ENCODE results near the gene FAM171A2. TPM values are rescaled to one million over a fixed set of nuclear protein-coding genes. Genes with fewer than 3 reads are reported as not detected.

FAM171A2 gene
- total RNA-seq, result 38.6 TPM

DNA sequence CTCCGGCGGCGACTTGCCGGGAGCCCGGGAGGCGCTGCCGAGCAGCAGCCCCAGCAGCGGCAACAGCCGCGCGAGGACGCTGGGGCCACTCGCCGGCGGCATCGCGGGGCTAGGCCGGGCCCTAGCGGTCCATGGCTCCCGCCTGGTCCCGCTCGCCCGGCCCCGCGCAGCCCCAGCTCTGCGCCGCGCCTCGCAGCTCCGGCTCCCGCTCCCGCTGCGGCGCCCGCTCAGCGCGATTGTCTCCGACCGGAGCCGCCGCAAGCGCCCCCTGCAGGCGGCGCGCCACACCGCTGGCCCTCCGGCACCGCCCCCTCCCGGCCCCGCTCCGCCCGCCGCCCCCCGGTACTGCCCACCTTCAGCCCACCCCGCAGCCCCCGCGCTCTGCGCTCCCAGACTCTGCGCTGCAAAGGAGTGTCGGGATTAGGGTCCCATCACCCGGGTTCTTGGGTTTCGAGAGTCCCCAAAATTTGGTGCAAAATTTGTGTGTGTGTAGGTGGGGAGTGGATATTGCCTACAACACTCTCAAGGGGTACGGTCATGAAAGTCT lies at the start of gene FAM171A2:
Gene FAM171A2, minus strand, starts transcription at position 241 of the 547 bp plus-strand sequence. Its CDS starts 139 bp downstream, at position 102.
- Histone ChIP-seq H3K9ac (ENCODE audit: low read depth in 1 of 3, low read length in 3 of 3) (peak within 1 kb of the TSS in 1 of 3 donors; percentile 71), H3K27me3 (ENCODE audit: control insufficient read depth in 3 of 3, insufficient read depth in 3 of 3, low read length in 3 of 3) (peaks cover 12 to 30% (median 18%) of the 10 kb centered on the region in 3 donors), H3K4me1 (ENCODE audit: control insufficient read depth in 3 of 3, insufficient read depth in 3 of 3, low read length in 3 of 3) (peaks cover 0 to 5% (median 0%) of the 10 kb centered on the region in 3 donors), H3K36me3 (ENCODE audit: control insufficient read depth in 3 of 3, insufficient read depth in 3 of 3, low read length in 3 of 3) (no peaks in the 10 kb centered on the region), H3K9me3 (ENCODE audit: control insufficient read depth in 3 of 3, low read length in 3 of 3) (no peaks in the 10 kb centered on the region), H3K27ac (ENCODE audit: low read depth, low read length) (no peak within 1 kb of the TSS), H3K4me3 (ENCODE audit: low read length in 3 of 3) (peak within 1 kb of the TSS; percentile 48 to 58 (median 54))

DNA sequence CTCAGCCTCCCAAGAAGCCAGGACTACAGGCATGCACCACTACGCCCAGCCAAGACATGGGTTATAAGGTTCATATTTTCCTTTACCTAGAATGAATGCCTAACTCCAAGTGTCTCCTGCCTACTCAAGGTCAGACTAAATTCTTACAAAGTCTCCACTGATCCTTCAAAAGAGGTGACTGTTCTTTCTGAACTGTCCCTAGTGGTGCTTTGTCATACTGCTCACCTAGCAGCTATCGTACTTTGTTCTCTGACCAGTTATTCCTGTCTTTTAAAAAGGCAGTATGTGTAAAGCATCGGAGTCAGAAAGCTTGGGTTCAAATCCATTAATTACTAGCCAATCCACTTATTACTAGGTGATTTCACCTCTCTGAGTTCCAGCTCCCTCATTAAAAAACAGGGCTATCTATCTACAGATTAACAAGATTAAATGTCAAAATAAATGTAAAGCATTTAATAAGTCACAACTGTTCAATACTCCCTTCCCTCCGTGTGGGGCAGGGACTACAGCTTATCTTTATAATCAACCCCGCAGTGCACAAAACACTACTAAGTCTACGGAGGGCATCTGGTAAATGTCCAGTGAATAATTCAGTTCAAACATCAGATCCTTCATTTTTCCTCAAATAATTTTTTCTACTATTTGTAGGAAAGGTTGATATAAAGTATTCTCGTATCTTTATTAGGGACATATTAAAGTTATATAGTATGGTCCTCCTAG lies 45.8 kb upstream of the FAM171A2 start:
- no peak overlapping the region for H3K4me3 ChIP-seq (ENCODE audit: low read length in 3 of 3)

GRCh38 chr17:44408786-44409185 lies 45.1 kb upstream of the FAM171A2 start:
- Histone ChIP-seq H3K4me1 (ENCODE audit: control insufficient read depth in 3 of 3, insufficient read depth in 3 of 3, low read length in 3 of 3) (no peaks in the 10 kb centered on the region), H3K36me3 (ENCODE audit: control insufficient read depth in 3 of 3, insufficient read depth in 3 of 3, low read length in 3 of 3) (peaks cover 0 to 16% (median 0%) of the 10 kb centered on the region in 3 donors), H3K9me3 (ENCODE audit: control insufficient read depth in 3 of 3, low read length in 3 of 3) (no peaks in the 10 kb centered on the region), H3K9ac (ENCODE audit: low read depth in 1 of 3, low read length in 3 of 3) (no peak overlapping the region), H3K27me3 (ENCODE audit: control insufficient read depth in 3 of 3, insufficient read depth in 3 of 3, low read length in 3 of 3) (no peaks in the 10 kb centered on the region), H3K27ac (ENCODE audit: low read depth, low read length) (no peak overlapping the region), H3K4me3 (ENCODE audit: low read length in 3 of 3) (no peak overlapping the region)

More for the DNA sequence above, 45.8 kb upstream of the FAM171A2 start:
- H3K9me3 ChIP-seq (ENCODE audit: control insufficient read depth in 3 of 3, low read length in 3 of 3), result no peaks in the 10 kb centered on the region
- no peak overlapping the region for H3K27ac ChIP-seq (ENCODE audit: low read depth, low read length)
- H3K9ac ChIP-seq (ENCODE audit: low read depth in 1 of 3, low read length in 3 of 3), result no peak overlapping the region
- H3K4me1 ChIP-seq (ENCODE audit: control insufficient read depth in 3 of 3, insufficient read depth in 3 of 3, low read length in 3 of 3), result no peaks in the 10 kb centered on the region
- peaks cover 0 to 12% (median 0%) of the 10 kb centered on the region in 3 donors for H3K36me3 ChIP-seq (ENCODE audit: control insufficient read depth in 3 of 3, insufficient read depth in 3 of 3, low read length in 3 of 3)
- no peaks in the 10 kb centered on the region for H3K27me3 ChIP-seq (ENCODE audit: control insufficient read depth in 3 of 3, insufficient read depth in 3 of 3, low read length in 3 of 3)

DNA sequence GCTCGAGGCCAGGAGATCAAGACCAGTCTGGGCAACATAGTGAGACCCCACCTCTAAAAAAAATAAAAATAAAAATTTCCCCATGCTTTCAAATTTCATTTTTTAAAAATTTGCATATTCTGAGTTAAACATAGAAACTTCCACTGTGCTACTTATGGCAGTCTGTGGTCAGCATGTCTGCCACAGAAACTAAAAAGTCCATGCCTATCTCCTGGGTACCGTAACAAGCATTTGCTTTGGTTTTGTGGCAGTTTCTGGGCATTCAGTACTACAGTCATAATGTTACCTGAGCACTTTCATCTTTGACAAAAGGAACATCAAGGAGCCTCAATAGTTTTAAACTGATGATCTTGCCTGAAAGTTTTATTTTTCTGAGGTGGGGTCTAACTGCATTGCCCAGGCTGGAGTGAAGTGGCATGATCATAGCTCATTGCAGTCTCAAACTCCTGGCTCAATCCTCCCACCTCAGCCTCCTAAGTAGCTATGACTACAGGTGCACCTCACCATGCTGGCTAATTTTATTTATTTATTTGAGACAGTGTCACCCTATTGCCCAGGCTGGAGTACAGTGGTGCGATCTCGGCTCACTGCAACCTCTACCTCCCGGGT lies 39.0 kb upstream of the FAM171A2 start:
- Histone ChIP-seq H3K4me3 (ENCODE audit: low read length in 3 of 3) (no peak overlapping the region), H3K9me3 (ENCODE audit: control insufficient read depth in 3 of 3, low read length in 3 of 3) (no peaks in the 10 kb centered on the region), H3K9ac (ENCODE audit: low read depth in 1 of 3, low read length in 3 of 3) (no peak overlapping the region), H3K27me3 (ENCODE audit: control insufficient read depth in 3 of 3, insufficient read depth in 3 of 3, low read length in 3 of 3) (no peaks in the 10 kb centered on the region), H3K27ac (ENCODE audit: low read depth, low read length) (no peak overlapping the region), H3K4me1 (ENCODE audit: control insufficient read depth in 3 of 3, insufficient read depth in 3 of 3, low read length in 3 of 3) (no peaks in the 10 kb centered on the region), H3K36me3 (ENCODE audit: control insufficient read depth in 3 of 3, insufficient read depth in 3 of 3, low read length in 3 of 3) (peaks cover 30 to 55% (median 41%) of the 10 kb centered on the region in 3 donors)

DNA sequence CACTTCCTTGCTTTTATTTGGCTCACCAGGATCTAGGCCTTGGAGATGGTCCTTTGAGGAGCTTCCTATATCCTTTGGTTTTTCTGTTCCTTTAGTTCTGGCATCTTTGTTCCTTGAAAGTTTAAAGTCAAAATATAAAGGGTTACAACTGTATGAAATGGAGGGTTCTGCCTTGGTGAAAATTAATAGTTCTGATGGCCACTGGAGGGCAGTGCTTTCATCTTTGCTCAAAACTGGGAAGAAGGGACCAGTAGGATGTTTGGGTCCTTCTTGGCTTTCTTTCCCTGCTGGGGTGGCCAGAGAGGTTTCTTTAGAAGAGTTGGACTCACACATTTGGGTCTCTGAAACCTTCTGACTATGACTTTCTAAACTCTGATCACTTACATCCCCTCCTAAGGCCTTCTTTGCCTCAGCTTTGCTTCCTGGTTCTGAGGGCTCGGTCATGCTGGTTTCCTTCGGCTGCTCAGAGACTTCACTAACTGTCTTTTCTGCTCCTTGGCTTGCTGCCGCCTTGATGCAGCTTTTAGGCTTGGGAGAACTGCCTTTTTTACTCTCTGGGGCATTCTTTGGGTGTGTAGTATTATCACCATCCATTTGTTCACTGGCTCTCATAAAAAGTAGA lies 36.7 kb upstream of the FAM171A2 start:
- Histone ChIP-seq H3K9ac (ENCODE audit: low read depth in 1 of 3, low read length in 3 of 3) (no peak overlapping the region), H3K9me3 (ENCODE audit: control insufficient read depth in 3 of 3, low read length in 3 of 3) (no peaks in the 10 kb centered on the region), H3K4me3 (ENCODE audit: low read length in 3 of 3) (no peak overlapping the region), H3K4me1 (ENCODE audit: control insufficient read depth in 3 of 3, insufficient read depth in 3 of 3, low read length in 3 of 3) (no peaks in the 10 kb centered on the region), H3K36me3 (ENCODE audit: control insufficient read depth in 3 of 3, insufficient read depth in 3 of 3, low read length in 3 of 3) (peaks cover 35 to 60% (median 59%) of the 10 kb centered on the region in 3 donors), H3K27me3 (ENCODE audit: control insufficient read depth in 3 of 3, insufficient read depth in 3 of 3, low read length in 3 of 3) (no peaks in the 10 kb centered on the region), H3K27ac (ENCODE audit: low read depth, low read length) (no peak overlapping the region)

- Histone ChIP-seq H3K36me3 (ENCODE audit: control insufficient read depth in 3 of 3, insufficient read depth in 3 of 3, low read length in 3 of 3) (peaks cover 35 to 59% (median 55%) of the 10 kb centered on the region in 3 donors), H3K9ac (ENCODE audit: low read depth in 1 of 3, low read length in 3 of 3) (no peak overlapping the region), H3K27ac (ENCODE audit: low read depth, low read length) (no peak overlapping the region), H3K4me1 (ENCODE audit: control insufficient read depth in 3 of 3, insufficient read depth in 3 of 3, low read length in 3 of 3) (no peaks in the 10 kb centered on the region), H3K9me3 (ENCODE audit: control insufficient read depth in 3 of 3, low read length in 3 of 3) (no peaks in the 10 kb centered on the region), H3K27me3 (ENCODE audit: control insufficient read depth in 3 of 3, insufficient read depth in 3 of 3, low read length in 3 of 3) (no peaks in the 10 kb centered on the region), H3K4me3 (ENCODE audit: low read length in 3 of 3) (no peak overlapping the region)
Measured at GRCh38 chr17:44398692-44399691, 35.3 kb upstream of the FAM171A2 start.

GRCh38 chr17:44397479-44398440 lies 34.1 kb upstream of the FAM171A2 start:
- Histone ChIP-seq H3K9me3 (ENCODE audit: control insufficient read depth in 3 of 3, low read length in 3 of 3) (no peaks in the 10 kb centered on the region), H3K4me1 (ENCODE audit: control insufficient read depth in 3 of 3, insufficient read depth in 3 of 3, low read length in 3 of 3) (no peaks in the 10 kb centered on the region), H3K27ac (ENCODE audit: low read depth, low read length) (no peak overlapping the region), H3K27me3 (ENCODE audit: control insufficient read depth in 3 of 3, insufficient read depth in 3 of 3, low read length in 3 of 3) (no peaks in the 10 kb centered on the region), H3K36me3 (ENCODE audit: control insufficient read depth in 3 of 3, insufficient read depth in 3 of 3, low read length in 3 of 3) (peaks cover 35 to 59% (median 47%) of the 10 kb centered on the region in 3 donors), H3K4me3 (ENCODE audit: low read length in 3 of 3) (no peak overlapping the region), H3K9ac (ENCODE audit: low read depth in 1 of 3, low read length in 3 of 3) (no peak overlapping the region)

DNA sequence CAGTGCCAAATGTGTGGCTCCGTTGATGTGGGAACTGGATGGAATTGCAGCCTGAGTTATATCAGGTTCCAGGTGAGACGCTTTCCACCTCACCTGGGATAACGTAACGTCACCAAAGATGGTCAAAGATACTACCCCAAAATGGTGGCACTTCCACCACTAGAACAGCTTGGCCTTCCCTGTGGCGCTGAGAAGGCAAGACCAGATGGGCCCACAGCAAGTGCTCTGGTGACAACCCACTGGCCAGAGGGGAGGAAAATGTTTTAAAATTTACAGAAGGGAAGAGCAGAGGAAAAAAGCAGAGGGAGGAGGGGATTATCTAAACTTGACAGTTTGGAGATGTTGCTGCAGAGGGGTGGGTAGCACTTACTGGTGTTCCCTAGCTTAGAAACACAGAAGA lies 33.3 kb upstream of the FAM171A2 start:
- Histone ChIP-seq H3K27me3 (ENCODE audit: control insufficient read depth in 3 of 3, insufficient read depth in 3 of 3, low read length in 3 of 3) (no peaks in the 10 kb centered on the region), H3K9me3 (ENCODE audit: control insufficient read depth in 3 of 3, low read length in 3 of 3) (no peaks in the 10 kb centered on the region), H3K36me3 (ENCODE audit: control insufficient read depth in 3 of 3, insufficient read depth in 3 of 3, low read length in 3 of 3) (peaks cover 35 to 56% (median 44%) of the 10 kb centered on the region in 3 donors), H3K4me1 (ENCODE audit: control insufficient read depth in 3 of 3, insufficient read depth in 3 of 3, low read length in 3 of 3) (no peaks in the 10 kb centered on the region), H3K27ac (ENCODE audit: low read depth, low read length) (no peak overlapping the region), H3K4me3 (ENCODE audit: low read length in 3 of 3) (no peak overlapping the region), H3K9ac (ENCODE audit: low read depth in 1 of 3, low read length in 3 of 3) (no peak overlapping the region)

Measured in skeletal muscle tissue (tissue), 4 donors.